ENCODE results near the gene CHRM2. TPM values are rescaled to one million over a fixed set of nuclear protein-coding genes. Genes with fewer than 3 reads are reported as not detected.

Gene CHRM2
- total RNA-seq, 1 donor from 2014 or later: not detected

GRCh38 chr7:136919820-136920219, 51.4 kb downstream of the CHRM2 start:
- Mint-ChIP-seq H3K36me3 (ENCODE audit: low read depth) (no peaks in the 10 kb centered on the region), H3K9me3 (no peaks in the 10 kb centered on the region), H3K4me3 (no peak overlapping the region), H3K27ac (no peak overlapping the region), H3K4me1 (no peaks in the 10 kb centered on the region), H3K27me3 (no peaks in the 10 kb centered on the region)
- no peak for DNase-seq
- intact Hi-C loops (cut with micrococcal nuclease): no loop called here

- no peak overlapping the region for H3K4me3 Mint-ChIP-seq
- H3K27ac Mint-ChIP-seq: no peak overlapping the region
- no peaks in the 10 kb centered on the region for H3K9me3 Mint-ChIP-seq
- H3K36me3 Mint-ChIP-seq (ENCODE audit: low read depth): no peaks in the 10 kb centered on the region
- DNase-seq: no peak
- no peaks in the 10 kb centered on the region for H3K27me3 Mint-ChIP-seq
- H3K4me1 Mint-ChIP-seq: no peaks in the 10 kb centered on the region
- intact Hi-C loops (cut with micrococcal nuclease): no loop called here
These were observed 54.7 kb downstream of the CHRM2 start for GRCh38 chr7:136923111-136923667.

DNA sequence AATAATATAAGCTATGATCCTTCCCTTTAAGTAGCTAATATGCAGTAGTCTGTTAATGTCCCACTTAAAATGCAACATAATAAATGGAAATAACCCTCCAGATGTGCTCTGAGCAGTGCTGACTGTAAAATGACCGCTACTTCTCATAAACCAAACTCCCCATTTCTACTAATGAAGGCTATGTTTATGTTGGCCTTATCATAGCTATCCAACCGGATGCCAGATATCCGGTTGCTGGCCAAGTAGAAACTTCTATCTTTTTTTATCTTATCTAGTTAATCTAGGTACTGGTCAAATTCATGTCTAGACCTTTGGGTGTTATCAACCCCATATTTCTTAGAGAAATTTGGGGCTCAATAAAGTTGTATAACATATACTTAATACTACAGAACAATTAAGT, 56.6 kb downstream of the CHRM2 start:
- no peak for DNase-seq
- intact Hi-C loops (cut with micrococcal nuclease): no loop called here
- Mint-ChIP-seq H3K27ac (no peak overlapping the region), H3K36me3 (ENCODE audit: low read depth) (no peaks in the 10 kb centered on the region), H3K4me1 (no peaks in the 10 kb centered on the region), H3K4me3 (no peak overlapping the region), H3K9me3 (no peaks in the 10 kb centered on the region), H3K27me3 (no peaks in the 10 kb centered on the region)

DNA sequence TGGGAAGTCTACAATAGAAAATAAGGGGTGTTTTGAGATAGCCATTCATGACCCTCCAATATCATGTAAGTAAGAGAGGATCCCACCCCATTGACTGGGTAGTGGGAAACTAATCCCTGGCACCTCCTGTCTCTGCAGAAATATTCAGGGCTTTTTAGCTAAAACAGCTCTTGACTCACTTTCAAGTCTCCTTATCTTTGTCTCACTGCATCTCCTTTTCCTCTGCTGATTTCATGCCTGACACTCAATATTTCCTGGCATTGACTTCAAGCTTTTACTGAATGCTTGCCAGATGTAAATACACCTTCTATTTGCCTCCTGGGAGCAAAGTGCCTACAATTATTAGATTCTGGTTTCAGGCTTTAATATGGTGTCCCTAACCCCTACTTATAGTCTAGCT, 57.1 kb downstream of the CHRM2 start:
- Mint-ChIP-seq H3K27ac (no peak overlapping the region), H3K27me3 (no peaks in the 10 kb centered on the region), H3K4me1 (no peaks in the 10 kb centered on the region), H3K9me3 (no peaks in the 10 kb centered on the region), H3K4me3 (no peak overlapping the region), H3K36me3 (ENCODE audit: low read depth) (no peaks in the 10 kb centered on the region)
- no peak for DNase-seq
- intact Hi-C loops (cut with micrococcal nuclease): no loop called here

- Mint-ChIP-seq H3K9me3 (no peaks in the 10 kb centered on the region), H3K27me3 (no peaks in the 10 kb centered on the region), H3K27ac (no peak overlapping the region), H3K4me3 (no peak overlapping the region), H3K36me3 (ENCODE audit: low read depth) (no peaks in the 10 kb centered on the region), H3K4me1 (no peaks in the 10 kb centered on the region)
- no peak for DNase-seq
- intact Hi-C loops (cut with micrococcal nuclease): no loop called here
These were observed 62.9 kb downstream of the CHRM2 start for GRCh38 chr7:136931169-136931867.

GRCh38 chr7:136937436-136937835, 69.0 kb downstream of the CHRM2 start:
- intact Hi-C loops (cut with micrococcal nuclease): no loop called here
- Mint-ChIP-seq H3K9me3 (no peaks in the 10 kb centered on the region), H3K4me3 (no peak overlapping the region), H3K4me1 (no peaks in the 10 kb centered on the region), H3K27ac (no peak overlapping the region), H3K27me3 (no peaks in the 10 kb centered on the region), H3K36me3 (ENCODE audit: low read depth) (no peaks in the 10 kb centered on the region)
- DNase-seq: no peak

DNA sequence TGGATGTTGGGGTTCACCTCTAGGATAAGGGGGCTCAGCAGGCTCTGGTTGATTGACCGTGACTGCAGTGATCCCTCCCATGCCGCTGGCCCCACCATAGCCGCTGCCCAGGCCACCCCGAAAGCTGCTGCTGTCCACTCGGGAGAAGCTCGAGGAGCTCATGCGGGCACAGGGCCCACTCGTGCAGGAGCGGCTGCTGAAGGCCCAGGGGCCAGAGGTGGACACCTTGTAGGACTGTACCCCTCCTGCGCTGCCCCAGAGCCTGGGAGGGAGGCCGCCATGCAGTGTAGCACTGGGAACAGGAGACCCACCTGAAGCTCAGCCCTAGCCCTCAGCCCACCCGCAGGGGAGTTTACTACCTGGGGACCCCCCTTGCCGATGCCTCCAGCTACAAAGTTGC, 70.0 kb downstream of the CHRM2 start:
- no peaks in the 10 kb centered on the region for H3K9me3 Mint-ChIP-seq
- DNase-seq: no peak
- H3K27ac Mint-ChIP-seq: no peak overlapping the region
- intact Hi-C loops (cut with micrococcal nuclease): no loop called here
- no peaks in the 10 kb centered on the region for H3K36me3 Mint-ChIP-seq (ENCODE audit: low read depth)
- no peak overlapping the region for H3K4me3 Mint-ChIP-seq
- H3K27me3 Mint-ChIP-seq: no peaks in the 10 kb centered on the region
- no peaks in the 10 kb centered on the region for H3K4me1 Mint-ChIP-seq

DNA sequence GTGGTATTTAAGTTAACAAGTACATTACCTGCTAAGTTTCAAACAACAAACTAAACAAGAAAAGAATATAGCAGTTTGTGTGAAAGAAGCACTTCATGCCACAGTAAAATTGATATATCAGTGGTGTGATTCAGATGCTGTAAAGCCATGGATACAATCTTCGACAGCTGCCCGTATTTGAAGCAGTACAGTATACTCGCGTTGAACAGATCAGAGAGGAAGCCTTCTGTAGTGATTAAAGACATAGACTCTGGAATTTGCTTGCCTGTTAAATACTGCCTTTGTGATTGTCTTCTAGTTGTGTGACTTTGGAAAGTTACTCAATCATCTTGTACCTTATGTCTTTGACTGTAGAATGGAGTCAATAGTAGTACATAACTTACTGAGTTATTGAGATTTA, 71.7 kb downstream of the CHRM2 start:
- DNase-seq: no peak
- intact Hi-C loops (cut with micrococcal nuclease): no loop called here
- Mint-ChIP-seq H3K9me3 (no peaks in the 10 kb centered on the region), H3K36me3 (ENCODE audit: low read depth) (no peaks in the 10 kb centered on the region), H3K4me3 (no peak overlapping the region), H3K4me1 (no peaks in the 10 kb centered on the region), H3K27me3 (no peaks in the 10 kb centered on the region), H3K27ac (no peak overlapping the region)

DNA sequence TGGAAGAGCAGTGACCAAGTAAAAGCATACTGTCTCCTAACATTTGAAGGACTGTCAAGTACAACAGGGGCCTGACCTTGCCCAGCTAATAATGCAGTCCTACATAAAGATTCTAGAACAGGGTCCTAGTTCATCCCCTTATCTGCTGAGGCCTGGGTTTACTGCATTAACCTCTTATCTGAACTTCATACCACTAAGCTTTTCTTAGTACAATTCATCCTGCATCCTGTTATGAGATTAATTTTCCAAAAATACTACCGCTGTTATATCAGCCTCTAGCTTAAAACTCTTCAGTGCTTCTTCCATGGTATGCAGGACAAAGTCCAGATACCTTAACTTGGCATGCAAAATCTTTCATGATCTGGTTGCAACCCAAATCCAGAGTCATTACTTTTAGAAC, 72.5 kb downstream of the CHRM2 start:
- H3K27me3 Mint-ChIP-seq: no peaks in the 10 kb centered on the region

DNA sequence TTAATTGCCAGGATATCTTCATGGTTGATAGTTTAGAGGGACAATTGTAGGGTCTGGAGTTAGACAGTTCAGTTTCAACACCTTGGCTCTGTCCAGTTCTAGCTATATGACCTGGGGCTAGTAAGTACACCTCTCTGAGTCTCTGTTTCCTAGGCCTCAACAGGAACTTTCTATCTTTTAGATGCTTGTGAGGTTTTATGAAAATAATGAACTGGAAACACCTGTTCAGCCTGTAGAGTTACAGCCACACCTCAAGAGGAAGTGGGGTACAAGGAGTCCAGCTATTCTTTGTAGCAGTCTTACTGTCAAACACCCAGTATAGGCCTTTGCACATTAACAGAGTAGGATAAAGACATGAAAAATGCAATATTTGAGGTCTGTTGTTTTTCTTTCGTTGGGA, 73.4 kb downstream of the CHRM2 start:
- intact Hi-C loops (cut with micrococcal nuclease): no loop called here
- H3K4me3 Mint-ChIP-seq: no peak overlapping the region
- H3K27ac Mint-ChIP-seq: no peak overlapping the region
- no peaks in the 10 kb centered on the region for H3K4me1 Mint-ChIP-seq
- DNase-seq: no peak
- H3K27me3 Mint-ChIP-seq: no peaks in the 10 kb centered on the region
- H3K9me3 Mint-ChIP-seq: no peaks in the 10 kb centered on the region
- no peaks in the 10 kb centered on the region for H3K36me3 Mint-ChIP-seq (ENCODE audit: low read depth)

More for the DNA sequence above, 72.5 kb downstream of the CHRM2 start:
- intact Hi-C loops (cut with micrococcal nuclease): no loop called here
- Mint-ChIP-seq H3K4me3 (no peak overlapping the region), H3K36me3 (ENCODE audit: low read depth) (no peaks in the 10 kb centered on the region), H3K27ac (no peak overlapping the region), H3K4me1 (no peaks in the 10 kb centered on the region), H3K9me3 (no peaks in the 10 kb centered on the region)
- DNase-seq: no peak

- intact Hi-C loops (cut with micrococcal nuclease): no loop called here
- no peak overlapping the region for H3K27ac Mint-ChIP-seq
These were observed 73.9 kb downstream of the CHRM2 start for GRCh38 chr7:136942401-136942800.

GRCh38 chr7:136942994-136943393, 74.5 kb downstream of the CHRM2 start:
- no peaks in the 10 kb centered on the region for H3K36me3 Mint-ChIP-seq (ENCODE audit: low read depth)

More at GRCh38 chr7:136942401-136942800, 73.9 kb downstream of the CHRM2 start:
- Mint-ChIP-seq H3K4me3 (no peak overlapping the region), H3K27me3 (no peaks in the 10 kb centered on the region), H3K4me1 (no peaks in the 10 kb centered on the region), H3K36me3 (ENCODE audit: low read depth) (no peaks in the 10 kb centered on the region), H3K9me3 (no peaks in the 10 kb centered on the region)
- DNase-seq: no peak

DNA sequence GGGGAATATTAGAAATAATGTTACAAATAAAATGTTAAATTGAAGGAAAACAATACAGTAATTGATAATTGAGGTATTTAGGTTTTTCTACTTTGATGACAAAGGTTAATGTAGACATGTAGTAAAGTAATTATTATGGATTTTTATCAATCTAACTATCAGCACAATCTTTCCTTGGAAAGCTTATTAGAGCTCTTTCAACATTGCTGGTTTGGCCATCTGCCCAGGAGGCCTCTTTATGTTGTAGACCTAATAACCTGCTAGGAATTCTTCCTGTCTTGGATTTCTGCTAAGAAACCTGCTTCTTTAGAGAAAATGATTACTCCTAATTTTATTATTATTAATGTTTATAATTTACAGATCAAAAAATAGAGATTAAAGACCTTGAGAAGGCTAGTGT, 78.9 kb downstream of the CHRM2 start:
- intact Hi-C loops (cut with micrococcal nuclease): no loop called here
- H3K27ac Mint-ChIP-seq: no peak overlapping the region
- peaks cover under 1% of the 10 kb centered on the region for H3K9me3 Mint-ChIP-seq
- no peak for DNase-seq
- H3K27me3 Mint-ChIP-seq: no peaks in the 10 kb centered on the region
- no peak overlapping the region for H3K4me3 Mint-ChIP-seq
- H3K4me1 Mint-ChIP-seq: no peaks in the 10 kb centered on the region
- H3K36me3 Mint-ChIP-seq (ENCODE audit: low read depth): no peaks in the 10 kb centered on the region

More at GRCh38 chr7:136942994-136943393, 74.5 kb downstream of the CHRM2 start:
- no peaks in the 10 kb centered on the region for H3K27me3 Mint-ChIP-seq
- no peak overlapping the region for H3K27ac Mint-ChIP-seq
- H3K4me1 Mint-ChIP-seq: no peaks in the 10 kb centered on the region
- H3K4me3 Mint-ChIP-seq: no peak overlapping the region
- no peaks in the 10 kb centered on the region for H3K9me3 Mint-ChIP-seq
- intact Hi-C loops (cut with micrococcal nuclease): no loop called here
- no peak for DNase-seq

DNA sequence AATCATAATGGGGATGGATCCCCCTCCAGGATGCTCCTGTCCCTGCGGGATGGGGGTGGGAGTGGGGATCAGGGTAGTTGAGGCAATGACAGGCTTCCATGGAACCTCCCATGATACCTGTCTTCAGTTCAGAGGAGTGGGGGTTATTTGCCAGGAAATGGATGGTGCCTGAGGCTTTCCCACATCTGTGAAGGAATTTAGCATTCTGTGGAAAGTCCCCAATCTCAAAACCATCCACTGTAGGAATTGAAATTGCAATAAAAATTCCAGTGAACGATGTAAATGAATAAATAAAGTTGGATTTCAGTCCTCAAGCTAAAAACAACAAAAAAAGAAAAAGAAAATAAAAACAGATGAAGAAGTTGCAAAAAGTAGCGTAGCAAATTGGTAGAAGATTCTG, 81.9 kb downstream of the CHRM2 start:
- no peak overlapping the region for H3K27ac Mint-ChIP-seq
- H3K4me1 Mint-ChIP-seq: no peaks in the 10 kb centered on the region
- no peak for DNase-seq
- H3K36me3 Mint-ChIP-seq (ENCODE audit: low read depth): no peaks in the 10 kb centered on the region
- no peak overlapping the region for H3K4me3 Mint-ChIP-seq
- intact Hi-C loops (cut with micrococcal nuclease): no loop called here
- peaks cover 9% of the 10 kb centered on the region for H3K9me3 Mint-ChIP-seq
- H3K27me3 Mint-ChIP-seq: no peaks in the 10 kb centered on the region

DNA sequence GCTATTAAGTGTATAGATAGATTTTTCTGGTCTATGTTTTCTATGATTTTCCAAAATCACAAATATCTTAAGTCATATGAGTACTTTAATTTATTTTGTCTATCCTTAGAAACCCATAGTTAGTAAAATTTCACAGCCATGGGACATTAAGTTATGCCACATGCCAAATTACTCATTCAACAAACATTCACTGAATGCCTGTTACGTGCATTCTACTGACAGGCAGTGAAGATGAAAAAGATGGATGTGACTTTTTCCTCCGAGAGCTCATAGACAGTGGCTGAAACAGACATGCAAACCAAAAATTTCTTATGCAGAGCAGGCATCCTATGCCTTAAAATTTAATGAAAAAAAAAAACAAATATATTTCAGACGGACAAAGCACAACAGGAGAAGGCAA, 84.9 kb downstream of the CHRM2 start:
- Mint-ChIP-seq H3K9me3 (peaks cover 9% of the 10 kb centered on the region), H3K4me1 (no peaks in the 10 kb centered on the region), H3K27ac (no peak overlapping the region), H3K36me3 (ENCODE audit: low read depth) (no peaks in the 10 kb centered on the region), H3K27me3 (no peaks in the 10 kb centered on the region), H3K4me3 (no peak overlapping the region)
- intact Hi-C loops (cut with micrococcal nuclease): no loop called here
- DNase-seq: no peak

Measured in activated CD4-positive, alpha-beta T cell treated with anti-CD3 and anti-CD28 coated beads, Interleukin-2, amount 10 ng/mL, durations not matched to agents 24 days and 14 days (primary cell).